Upper lobe of right lung (tissue), 1 donor: ENCODE measurements around the gene GARS1. TPM values are rescaled to one million over a fixed set of nuclear protein-coding genes. Genes with fewer than 3 reads are reported as not detected.

Source experiments
- ATAC-seq: fragments of 200-7000 bp; cut with Tn5 transposase; one replicate; pipeline ENCODE4 v1.9.1; 2020; ENCODE audit warnings: mild to moderate bottlenecking, moderate library complexity
- DNase-seq: peaks from one replicate; pipeline ENCODE4 v3.0.0-alpha.2; 2020
- H3K27ac ChIP-seq: fragments of 200-600 bp; one replicate; pipeline ENCODE4 v1.8.0; 2022
- H3K27me3 ChIP-seq: fragments of 200-600 bp; one replicate; pipeline ENCODE4 v1.8.0; 2022; ENCODE audit warnings: mild to moderate bottlenecking
- H3K36me3 ChIP-seq: fragments of 200-600 bp; one replicate; pipeline ENCODE4 v1.8.0; 2022
- H3K4me1 ChIP-seq: fragments of 200-600 bp; one replicate; pipeline ENCODE4 v1.8.0; 2022
- H3K4me3 ChIP-seq: fragments of 200-600 bp; one replicate; pipeline ENCODE4 v1.8.0; 2022; ENCODE audit warnings: mild to moderate bottlenecking
- H3K9me3 ChIP-seq: fragments of 200-600 bp; one replicate; pipeline ENCODE4 v1.8.0; 2022
- intact Hi-C: fragments of 100-400 bp; cut with DNase I; formaldehyde crosslinking; loops from one replicate; pipeline ENCODE4 v1.11.0; 2022
- total RNA-seq: library from RNA; stranded (reverse); fragmentation: NEBNext Ultra II Directional; extraction: Animal tissue kit (Norgen Biotek cat#: 25700); gene quantifications from one replicate; pipeline ENCODE4 v1.2.1, GENCODE V29; 2021
- TF ChIP-seq, protein P1 (sequence below): fragments of 200-600 bp; IDR thresholded peaks from one replicate; pipeline ENCODE4 v1.8.0; 2022; ENCODE audit warnings: antibody characterized with exemption
- donor health status: DM: no; HTN: yes; CAD: no; lungs with severe emphysema.

The GARS1 gene
- total RNA-seq, 1 donor from 2014 or later, result 68.4 TPM

DNA sequence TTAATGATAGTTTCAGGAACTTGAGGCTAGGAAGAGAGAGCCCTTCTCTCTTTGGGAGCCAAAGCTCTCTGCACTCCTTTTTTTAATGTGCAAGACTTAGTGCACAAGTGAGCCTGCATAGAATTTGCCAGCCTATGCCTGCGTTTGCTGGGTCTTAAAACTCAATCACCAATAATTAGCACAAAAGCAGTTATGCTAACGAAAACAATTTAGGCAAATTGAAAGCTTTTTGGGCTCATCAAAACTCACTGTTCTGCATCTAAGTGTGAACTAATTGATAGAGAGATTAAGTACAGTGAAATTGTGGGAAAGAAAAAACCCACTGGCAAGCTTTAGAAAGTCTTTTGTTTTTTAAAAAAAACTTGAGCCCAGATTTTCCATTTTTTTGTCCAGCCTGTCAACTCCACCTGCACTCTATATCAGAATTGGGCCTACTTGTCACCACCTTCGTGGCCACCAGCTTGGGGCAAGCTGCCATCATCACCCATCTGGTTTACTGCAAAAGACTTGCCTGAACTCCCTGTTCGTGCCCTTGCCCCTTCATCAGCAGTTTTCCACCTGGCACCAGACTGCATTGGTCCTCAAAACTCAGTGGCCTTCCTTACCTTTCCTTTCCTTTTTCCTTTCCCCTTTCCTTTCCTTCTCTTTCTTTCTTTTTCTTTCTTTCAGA is 49.7 kb downstream of the GARS1 start:
- Histone ChIP-seq H3K4me3 (no peak overlapping the region), H3K4me1 (no peaks in the 10 kb centered on the region), H3K27me3 (no peaks in the 10 kb centered on the region), H3K27ac (no peak overlapping the region), H3K9me3 (no peaks in the 10 kb centered on the region), H3K36me3 (peaks cover 4% of the 10 kb centered on the region)
- TF ChIP-seq, protein P1, sequence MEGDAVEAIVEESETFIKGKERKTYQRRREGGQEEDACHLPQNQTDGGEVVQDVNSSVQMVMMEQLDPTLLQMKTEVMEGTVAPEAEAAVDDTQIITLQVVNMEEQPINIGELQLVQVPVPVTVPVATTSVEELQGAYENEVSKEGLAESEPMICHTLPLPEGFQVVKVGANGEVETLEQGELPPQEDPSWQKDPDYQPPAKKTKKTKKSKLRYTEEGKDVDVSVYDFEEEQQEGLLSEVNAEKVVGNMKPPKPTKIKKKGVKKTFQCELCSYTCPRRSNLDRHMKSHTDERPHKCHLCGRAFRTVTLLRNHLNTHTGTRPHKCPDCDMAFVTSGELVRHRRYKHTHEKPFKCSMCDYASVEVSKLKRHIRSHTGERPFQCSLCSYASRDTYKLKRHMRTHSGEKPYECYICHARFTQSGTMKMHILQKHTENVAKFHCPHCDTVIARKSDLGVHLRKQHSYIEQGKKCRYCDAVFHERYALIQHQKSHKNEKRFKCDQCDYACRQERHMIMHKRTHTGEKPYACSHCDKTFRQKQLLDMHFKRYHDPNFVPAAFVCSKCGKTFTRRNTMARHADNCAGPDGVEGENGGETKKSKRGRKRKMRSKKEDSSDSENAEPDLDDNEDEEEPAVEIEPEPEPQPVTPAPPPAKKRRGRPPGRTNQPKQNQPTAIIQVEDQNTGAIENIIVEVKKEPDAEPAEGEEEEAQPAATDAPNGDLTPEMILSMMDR, result no peak
- intact Hi-C loops, result no loop called here
- ATAC-seq (no peak), DNase-seq (no peak)

DNA sequence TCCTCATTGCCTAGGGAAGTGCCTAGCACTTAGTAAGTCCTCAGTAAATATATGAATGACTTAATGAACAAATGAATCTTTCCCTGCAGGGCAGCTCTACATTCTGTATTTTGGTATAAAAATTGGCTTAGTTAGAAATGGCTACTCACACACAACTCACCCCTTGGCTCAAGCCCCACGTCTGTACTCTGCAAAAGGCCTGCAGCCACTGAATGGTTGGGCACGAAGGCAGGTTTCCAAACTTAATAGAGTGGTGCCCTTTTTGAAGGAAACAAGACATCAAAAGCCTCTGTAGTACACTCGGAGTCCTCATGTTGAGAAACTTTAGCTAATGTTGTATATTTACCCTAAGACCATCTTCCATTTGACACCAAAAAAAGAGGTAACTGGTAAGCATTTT is 51.0 kb downstream of the GARS1 start:
- DNase-seq (no peak), ATAC-seq (no peak)
- Histone ChIP-seq H3K4me1 (no peaks in the 10 kb centered on the region), H3K9me3 (no peaks in the 10 kb centered on the region), H3K27ac (no peak overlapping the region), H3K36me3 (peaks cover 4% of the 10 kb centered on the region), H3K4me3 (no peak overlapping the region), H3K27me3 (no peaks in the 10 kb centered on the region)
- intact Hi-C loops, result no loop called here
- TF ChIP-seq, protein P1, result no peak

DNA sequence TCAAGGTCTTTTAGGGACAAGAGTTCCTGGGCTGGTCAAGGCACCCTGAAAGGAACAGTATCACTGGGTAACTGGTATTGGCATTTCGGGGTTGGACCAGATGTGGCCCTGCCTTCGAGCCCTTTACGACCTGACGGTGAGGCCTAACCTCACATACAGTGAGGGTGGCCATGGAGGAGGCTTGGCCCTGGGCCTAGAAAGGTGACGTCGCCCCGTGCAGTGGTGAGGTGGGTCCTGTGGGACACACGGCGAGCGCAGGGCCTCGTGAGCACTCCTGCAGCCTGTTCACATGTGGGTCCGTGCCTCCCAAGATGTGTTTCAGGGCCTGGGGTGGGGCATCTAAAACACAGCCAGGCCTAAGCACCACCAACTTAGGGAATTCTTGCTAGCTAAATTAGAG is 51.5 kb downstream of the GARS1 start:
- TF ChIP-seq, protein P1, result no peak
- no peaks in the 10 kb centered on the region for H3K27me3 ChIP-seq
- H3K4me3 ChIP-seq, result no peak overlapping the region
- no peak for ATAC-seq
- no peaks in the 10 kb centered on the region for H3K9me3 ChIP-seq
- peaks cover 4% of the 10 kb centered on the region for H3K36me3 ChIP-seq
- intact Hi-C loops, result no loop called here
- no peak overlapping the region for H3K27ac ChIP-seq
- DNase-seq, result no peak
- no peaks in the 10 kb centered on the region for H3K4me1 ChIP-seq

DNA sequence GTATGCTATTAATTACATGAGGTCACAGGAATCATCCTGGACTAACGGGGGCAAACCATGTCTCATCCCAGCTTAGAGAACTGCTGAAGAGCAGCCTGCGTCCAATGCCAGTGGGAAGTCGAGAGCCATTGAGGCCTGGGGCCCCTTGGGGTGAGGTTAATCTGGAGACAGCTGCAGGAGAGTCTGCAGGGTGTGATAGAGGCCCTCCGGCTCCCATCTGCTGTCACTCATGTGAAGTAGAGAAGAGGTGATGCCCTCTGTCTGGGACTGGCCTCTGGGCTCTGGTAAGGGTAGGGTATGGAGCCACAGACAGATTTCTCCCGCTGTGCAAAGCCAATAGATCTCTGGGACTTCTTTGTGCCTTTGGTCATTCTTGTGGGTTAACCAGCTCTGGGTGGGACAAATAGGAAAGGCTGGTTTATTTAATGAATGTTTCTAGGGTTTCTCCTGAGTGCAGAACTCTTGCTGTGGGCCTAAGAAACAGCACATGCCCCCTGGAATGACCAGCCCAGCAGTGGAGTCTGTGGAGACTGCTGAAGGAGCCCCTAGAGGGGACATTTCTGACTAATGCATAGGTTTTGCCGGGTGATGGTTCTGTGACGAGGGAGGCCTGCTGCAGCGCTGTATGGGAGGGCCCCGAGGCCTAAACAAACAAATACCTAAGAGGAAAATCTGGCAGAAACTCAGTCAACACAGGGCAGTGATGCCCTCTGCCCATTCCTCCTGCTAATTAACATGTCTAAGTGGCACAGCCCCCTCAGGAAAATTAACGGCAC is 53.1 kb downstream of the GARS1 start:
- Histone ChIP-seq H3K27me3 (no peaks in the 10 kb centered on the region), H3K9me3 (no peaks in the 10 kb centered on the region), H3K36me3 (peaks cover 4% of the 10 kb centered on the region), H3K4me3 (no peak overlapping the region), H3K4me1 (no peaks in the 10 kb centered on the region), H3K27ac (no peak overlapping the region)
- TF ChIP-seq, protein P1, result no peak
- no peak for ATAC-seq
- no peak for DNase-seq
- intact Hi-C loops, result no loop called here

DNA sequence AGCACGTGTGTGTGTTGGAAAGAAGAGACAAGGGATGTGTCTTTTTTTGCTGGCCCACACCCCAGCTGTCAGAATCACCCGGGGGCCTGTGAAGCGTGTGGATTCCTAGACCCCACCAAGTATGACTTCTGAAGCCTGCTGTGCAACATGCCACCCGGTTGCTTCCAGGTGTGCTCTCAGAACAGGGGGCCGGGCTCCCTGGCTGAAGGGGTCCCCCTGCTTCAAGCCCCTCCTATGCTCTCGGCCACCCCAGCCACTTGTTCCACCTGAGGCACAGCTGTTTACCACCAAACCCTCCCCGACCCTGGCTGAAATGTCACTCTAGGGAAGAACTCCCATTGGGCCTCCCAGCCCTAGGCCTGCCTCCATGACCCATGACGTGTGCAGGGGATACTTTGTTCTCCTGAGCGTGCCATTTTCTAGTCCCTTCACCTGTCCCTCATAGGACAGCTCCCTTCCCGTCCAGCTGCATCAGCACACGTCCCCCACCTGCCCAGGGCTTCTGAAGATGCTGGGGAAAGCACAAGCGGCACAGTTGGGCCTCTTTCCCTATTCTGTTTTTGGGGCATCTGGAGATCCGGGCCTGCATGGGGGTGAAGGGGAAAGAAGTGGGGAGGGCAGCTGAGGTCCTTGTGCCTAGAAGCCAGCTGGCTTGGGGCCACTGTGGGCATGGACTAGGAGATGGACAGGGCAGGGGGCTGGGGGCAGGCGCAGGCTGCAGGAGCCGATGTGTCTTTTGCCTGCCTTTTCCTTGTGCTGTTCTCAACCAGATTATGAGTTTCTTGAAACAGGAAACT is 54.3 kb downstream of the GARS1 start:
- Histone ChIP-seq H3K9me3 (no peaks in the 10 kb centered on the region), H3K36me3 (peaks cover 4% of the 10 kb centered on the region), H3K27me3 (no peaks in the 10 kb centered on the region), H3K4me1 (no peaks in the 10 kb centered on the region), H3K27ac (no peak overlapping the region), H3K4me3 (no peak overlapping the region)
- DNase-seq (no peak), ATAC-seq (no peak)
- intact Hi-C loops, result no loop called here
- TF ChIP-seq, protein P1, result no peak
